Mucosa of rectum (tissue), 2 donors: ENCODE results near the gene PPWD1.
"Not testable (repeated sequence)": the region's sequence is repeated elsewhere in the genome, so short reads cannot be mapped to it uniquely, and the experiment has no call there.

Source experiments
- H3K27ac ChIP-seq, 2 donors: one replicate each; pipeline ENCODE4 v1.7.0; 2013; ENCODE audit warnings: inconsistent platforms in 2 of 2, low read depth in 2 of 2, low read length in 2 of 2
- H3K27me3 ChIP-seq, 2 donors: one replicate each; pipeline ENCODE4 v1.7.0; 2013; ENCODE audit warnings: low read length in 2 of 2; ENCODE audit not compliant: control insufficient read depth in 2 of 2, insufficient read depth in 2 of 2
- H3K36me3 ChIP-seq, 2 donors: one replicate each; pipeline ENCODE4 v1.7.0; 2013; ENCODE audit warnings: low read length in 2 of 2; ENCODE audit not compliant: control insufficient read depth in 2 of 2, insufficient read depth in 2 of 2
- H3K4me1 ChIP-seq, 2 donors: one replicate each; pipeline ENCODE4 v1.7.0; 2013; ENCODE audit warnings: low read length in 2 of 2, mild to moderate bottlenecking in 1 of 2; ENCODE audit not compliant: control insufficient read depth in 2 of 2, insufficient read depth in 2 of 2
- H3K4me3 ChIP-seq, 2 donors: one replicate each; pipeline ENCODE4 v1.7.0; 2013; ENCODE audit warnings: low read length in 2 of 2
- H3K9ac ChIP-seq, 2 donors: one replicate each; pipeline ENCODE4 v1.7.0; 2013; ENCODE audit warnings: low read length in 2 of 2, low read depth in 1 of 2, mild to moderate bottlenecking in 1 of 2
- H3K9me3 ChIP-seq, 2 donors: one replicate each; pipeline ENCODE4 v1.7.0; 2013; ENCODE audit warnings: low read length in 2 of 2; ENCODE audit not compliant: control insufficient read depth in 2 of 2
- donor health status: healthy.
- donor health status: Normal muscosa, but diverticular disease.

Gene PPWD1

DNA sequence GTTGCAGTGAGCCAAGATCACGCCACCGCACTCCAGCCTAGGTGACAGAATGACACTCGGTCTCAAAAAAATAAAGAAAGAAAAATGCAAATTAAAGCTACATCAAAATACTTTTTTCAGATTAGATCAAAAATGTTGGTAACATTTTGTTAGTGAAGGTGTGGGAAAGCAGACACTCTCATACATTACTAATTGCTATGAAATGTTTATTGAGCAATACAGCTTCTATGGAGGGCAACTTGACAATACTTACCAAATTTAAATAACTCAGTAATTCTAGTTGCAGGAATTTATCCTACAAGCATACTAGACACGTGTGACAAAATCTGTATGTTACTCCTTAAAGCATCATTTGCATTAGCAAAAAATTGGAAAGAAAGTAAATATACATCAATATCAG is 56.9 kb downstream of the PPWD1 start:
- Histone ChIP-seq H3K9ac (no peak overlapping the region), H3K9me3 (no peaks in the 10 kb centered on the region), H3K36me3 (peaks cover 5 to 9% of the 10 kb centered on the region in 2 donors), H3K27me3 (no peaks in the 10 kb centered on the region), H3K4me3 (no peak overlapping the region), H3K27ac (no peak overlapping the region), H3K4me1 (peaks cover 4 to 9% of the 10 kb centered on the region in 2 donors)

DNA sequence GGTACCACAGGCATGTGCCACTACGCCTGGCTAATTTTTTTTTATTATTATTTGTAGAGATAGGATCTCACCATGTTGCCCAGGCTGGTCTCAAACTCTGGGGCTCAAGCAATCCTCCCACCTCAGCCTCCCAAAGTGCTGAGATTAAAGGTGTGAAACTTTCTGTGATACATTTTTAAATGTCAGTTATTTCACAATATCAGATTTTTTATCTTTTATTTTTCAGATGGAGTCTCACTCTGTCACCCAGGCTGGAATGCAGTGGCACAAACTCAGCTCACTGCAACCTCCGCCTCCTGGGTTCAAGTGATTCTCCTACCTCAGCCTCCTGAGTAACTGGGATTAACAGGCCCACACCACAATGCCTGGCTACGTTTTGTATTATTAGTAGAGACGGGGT is 58.9 kb downstream of the PPWD1 start:
- H3K27me3 ChIP-seq, H3K9me3 ChIP-seq, H3K9ac ChIP-seq, H3K27ac ChIP-seq, H3K4me3 ChIP-seq, H3K36me3 ChIP-seq: not testable (repeated sequence)
- H3K4me1 ChIP-seq = peaks cover 11 to 16% of the 10 kb centered on the region in 2 donors

DNA sequence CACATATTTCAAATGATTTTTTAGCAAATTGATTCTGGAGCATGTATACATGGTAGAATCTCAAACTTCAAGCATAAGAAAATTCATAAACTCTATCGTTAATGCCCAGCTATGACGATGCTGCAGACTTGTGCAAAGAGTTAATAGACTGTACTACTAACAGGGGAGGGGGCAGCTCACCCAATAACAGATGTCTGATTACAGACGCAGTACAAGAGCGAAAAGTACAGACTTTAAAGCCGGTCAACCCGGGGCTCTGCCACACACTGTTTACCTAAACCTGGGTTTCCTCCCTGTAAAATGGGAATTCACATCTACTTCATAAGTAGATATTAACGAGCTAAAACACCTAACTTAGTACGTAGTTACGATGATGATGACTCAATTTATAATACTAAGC is 60.4 kb downstream of the PPWD1 start:
- H3K4me3 ChIP-seq = peak overlapping the region; percentile 88 to 97
- no peaks in the 10 kb centered on the region for H3K36me3 ChIP-seq
- no peaks in the 10 kb centered on the region for H3K27me3 ChIP-seq
- H3K4me1 ChIP-seq = peaks cover 11 to 16% of the 10 kb centered on the region in 2 donors
- no peaks in the 10 kb centered on the region for H3K9me3 ChIP-seq
- peak overlapping the region; percentile 89 to 92 for H3K9ac ChIP-seq
- peak overlapping the region; percentile 56 to 84 for H3K27ac ChIP-seq

DNA sequence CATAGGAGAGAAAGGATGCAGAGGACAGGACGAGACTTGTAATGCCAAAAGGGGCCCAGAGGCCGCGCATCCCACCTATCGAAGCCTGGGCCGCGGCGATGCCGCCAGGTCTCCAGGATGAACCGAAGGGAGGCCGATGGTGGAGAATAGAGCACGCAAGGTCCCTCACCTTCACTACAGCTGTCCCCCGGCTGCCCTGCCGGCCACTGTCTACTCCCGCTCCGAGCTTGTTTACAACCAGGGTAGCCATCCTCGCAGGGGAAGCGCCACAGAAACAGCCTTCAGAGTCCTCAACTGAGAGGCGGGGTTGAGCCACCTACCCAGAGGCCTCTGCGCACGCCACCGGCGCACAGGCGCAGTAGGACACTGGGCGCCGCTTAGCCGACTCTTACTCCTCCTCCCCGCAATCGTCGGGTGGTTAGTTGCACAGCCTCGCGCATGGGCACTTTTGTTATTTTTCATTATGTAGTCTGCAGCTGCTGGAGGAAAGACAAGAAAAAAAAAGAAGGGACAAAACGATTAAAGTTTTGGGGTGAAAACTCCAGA is 61.0 kb downstream of the PPWD1 start, which contains the start of gene TRIM23:
Gene TRIM23, minus strand, starts transcription at position 309 of the 546 bp plus-strand sequence. Its CDS starts 59 bp downstream, at position 250.
- H3K36me3 ChIP-seq = no peaks in the 10 kb centered on the region
- peak within 1 kb of the TSS; percentile 84 to 88 for H3K27ac ChIP-seq
- peaks cover 11 to 16% of the 10 kb centered on the region in 2 donors for H3K4me1 ChIP-seq
- H3K4me3 ChIP-seq = peak within 1 kb of the TSS; percentile 88 to 97
- no peaks in the 10 kb centered on the region for H3K27me3 ChIP-seq
- H3K9ac ChIP-seq = peak within 1 kb of the TSS; percentile 89 to 92
- H3K9me3 ChIP-seq = no peaks in the 10 kb centered on the region

DNA sequence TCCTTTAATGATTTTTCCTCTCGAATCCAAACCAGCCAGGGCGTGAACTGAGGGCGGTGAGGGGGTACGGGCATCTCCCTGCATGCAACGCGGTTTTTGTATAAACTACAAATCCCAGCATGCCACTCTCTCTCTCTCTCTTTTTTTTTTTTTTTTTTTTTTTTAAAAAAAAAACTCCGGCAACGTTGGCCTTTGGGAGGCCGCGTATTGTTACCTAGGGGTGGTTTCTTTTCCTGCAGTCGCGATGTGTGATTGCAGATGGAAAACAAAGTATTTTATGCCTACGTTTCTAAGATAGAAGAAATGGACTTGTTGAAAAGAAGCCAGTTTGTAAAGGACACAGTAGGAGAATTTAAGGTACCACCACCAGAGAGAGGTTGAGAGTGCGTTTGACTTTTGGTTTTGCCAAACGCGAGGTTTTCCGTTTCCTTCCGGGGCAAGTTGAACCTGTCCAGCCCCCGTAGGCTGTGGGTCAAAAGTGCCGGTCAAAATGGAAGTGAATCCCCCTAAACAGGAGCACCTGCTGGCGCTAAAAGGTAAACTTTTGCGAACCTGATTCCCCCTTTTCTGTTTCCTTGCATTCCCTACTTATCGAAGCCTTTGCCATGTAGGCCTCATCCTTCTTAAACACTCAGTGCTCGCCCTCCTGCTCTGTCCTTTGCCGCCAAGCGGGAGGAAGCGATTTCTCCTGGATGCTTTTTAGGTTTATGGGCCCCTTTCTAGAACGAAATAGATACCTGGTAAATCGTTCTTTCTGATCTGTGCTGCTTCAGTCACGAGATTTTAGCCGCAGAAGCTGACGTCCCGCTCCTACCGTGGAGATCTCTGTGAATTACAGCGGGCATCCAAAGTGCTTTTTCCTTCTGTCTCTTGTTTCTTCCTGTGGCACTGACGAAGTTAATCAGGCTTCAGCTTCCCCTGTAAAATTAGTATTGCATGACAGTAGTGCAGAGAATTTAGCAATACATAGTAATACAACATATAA is 61.8 kb downstream of the PPWD1 start, which contains the start of the genes SHLD3 and TRAPPC13:
Gene SHLD3, plus strand, starts transcription at position 457 of the 985 bp plus-strand sequence. CDS start 4,561 bp downstream, outside the sequence.
Gene TRAPPC13, plus strand, starts transcription at position 457 of the 985 bp plus-strand sequence. Its CDS starts 34 bp downstream, at position 491.
- Histone ChIP-seq H3K36me3 (peaks cover 4 to 5% of the 10 kb centered on the region in 2 donors), H3K4me3 (peak within 1 kb of the TSS; percentile 88 to 97), H3K9ac (peak within 1 kb of the TSS; percentile 89 to 92), H3K27ac (peak within 1 kb of the TSS; percentile 84 to 88), H3K27me3 (no peaks in the 10 kb centered on the region), H3K4me1 (peaks cover 11 to 16% of the 10 kb centered on the region in 2 donors), H3K9me3 (no peaks in the 10 kb centered on the region)

DNA sequence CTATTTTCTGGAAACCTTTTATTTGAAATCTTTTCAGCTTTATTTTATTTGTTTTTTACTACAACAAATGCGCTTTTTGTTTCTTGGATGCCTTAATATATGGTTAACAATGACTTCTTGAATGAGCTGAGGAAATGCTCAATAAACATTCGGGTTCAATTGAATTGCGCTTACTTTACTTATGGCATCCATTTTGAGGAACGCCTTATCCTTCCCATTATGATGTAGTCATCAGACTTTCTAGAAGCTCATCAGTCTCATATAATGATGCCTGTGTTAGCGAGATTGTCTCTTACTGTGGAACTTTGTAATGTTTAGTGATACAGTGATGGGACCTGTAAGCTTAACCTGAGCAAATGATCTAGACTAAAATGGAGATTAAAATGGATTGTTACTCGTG is 62.6 kb downstream of the PPWD1 start:
- Histone ChIP-seq H3K27ac (no peak overlapping the region), H3K9ac (peak overlapping the region in 1 of 2 donors; percentile 89), H3K27me3 (no peaks in the 10 kb centered on the region), H3K4me3 (peak overlapping the region; percentile 88 to 97), H3K36me3 (peaks cover 5% of the 10 kb centered on the region in 2 donors), H3K9me3 (no peaks in the 10 kb centered on the region), H3K4me1 (peaks cover 11 to 16% of the 10 kb centered on the region in 2 donors)

DNA sequence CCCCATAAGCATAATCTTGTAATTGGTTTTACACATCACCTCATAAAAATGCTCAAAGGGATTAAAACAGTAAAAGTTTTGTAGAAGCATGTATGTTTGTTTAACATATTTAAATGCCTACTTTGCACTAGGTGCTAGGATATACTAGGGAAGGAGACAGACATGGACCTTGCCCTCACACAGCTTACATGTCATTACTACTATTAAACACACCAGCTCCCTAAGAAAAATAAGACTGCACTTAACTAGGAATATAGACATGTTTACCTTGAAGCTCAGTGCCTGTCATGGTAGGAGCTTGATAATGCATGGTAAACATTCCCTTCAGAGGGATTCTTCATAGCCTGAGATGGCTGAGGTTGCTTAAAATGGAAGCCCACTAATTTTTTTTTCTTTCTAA is 67.9 kb downstream of the PPWD1 start:
- no peak overlapping the region for H3K9ac ChIP-seq
- peaks cover 5 to 12% of the 10 kb centered on the region in 2 donors for H3K36me3 ChIP-seq

More for the DNA sequence above, 67.9 kb downstream of the PPWD1 start:
- Histone ChIP-seq H3K9me3 (no peaks in the 10 kb centered on the region), H3K4me3 (no peak overlapping the region), H3K27ac (no peak overlapping the region), H3K4me1 (peaks cover 3% of the 10 kb centered on the region in 2 donors), H3K27me3 (no peaks in the 10 kb centered on the region)
